ENCODE measurements around the gene SPAG6. TPM values are rescaled to one million over a fixed set of nuclear protein-coding genes. Genes with fewer than 3 reads are reported as not detected.

Gene SPAG6
- total RNA-seq, 1 donor from 2014 or later = 0.46 TPM

DNA sequence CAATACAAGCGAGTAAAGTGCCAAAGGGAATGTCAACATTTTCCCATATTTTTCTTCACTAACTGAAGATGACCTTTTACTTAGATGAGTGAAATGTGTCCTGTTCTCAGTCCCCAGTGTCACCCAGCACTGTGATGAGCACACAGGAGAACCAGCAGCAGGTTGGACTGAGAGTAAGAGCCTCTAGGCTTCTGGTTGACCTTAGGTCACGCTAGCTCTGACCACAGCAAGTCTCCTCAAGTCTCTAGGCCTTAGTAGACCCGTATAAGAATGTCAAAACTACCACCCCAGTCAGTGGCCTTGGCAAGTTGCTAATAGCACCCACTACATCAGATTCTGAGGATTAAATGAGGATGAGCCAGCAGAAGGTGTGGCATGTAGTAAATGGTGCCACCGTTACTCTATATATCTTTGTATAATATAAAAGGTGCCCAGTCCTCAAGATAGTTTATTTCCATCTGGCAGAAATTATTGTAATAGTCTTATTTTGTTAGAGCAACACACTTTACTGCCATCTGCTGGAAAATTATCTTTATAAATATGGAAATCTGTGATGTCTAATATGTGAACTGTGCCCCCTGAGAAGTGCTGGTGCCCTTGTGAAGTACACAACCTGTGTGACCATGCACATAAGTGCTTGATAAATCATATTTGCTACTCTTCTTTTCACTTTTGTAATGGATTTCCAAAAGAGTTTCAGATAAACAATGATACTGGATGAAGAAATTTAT lies 75.7 kb downstream of the SPAG6 start:
- Mint-ChIP-seq H3K27ac (ENCODE audit: unreplicated experiment) (no peak overlapping the region), H3K36me3 (ENCODE audit: low read depth, unreplicated experiment) (no peaks in the 10 kb centered on the region), H3K9me3 (ENCODE audit: unreplicated experiment) (no peaks in the 10 kb centered on the region), H3K4me3 (ENCODE audit: unreplicated experiment) (no peak overlapping the region), H3K27me3 (ENCODE audit: unreplicated experiment) (no peaks in the 10 kb centered on the region), H3K4me1 (ENCODE audit: unreplicated experiment) (peaks cover 8% of the 10 kb centered on the region)
- TF ChIP-seq, protein P1, sequence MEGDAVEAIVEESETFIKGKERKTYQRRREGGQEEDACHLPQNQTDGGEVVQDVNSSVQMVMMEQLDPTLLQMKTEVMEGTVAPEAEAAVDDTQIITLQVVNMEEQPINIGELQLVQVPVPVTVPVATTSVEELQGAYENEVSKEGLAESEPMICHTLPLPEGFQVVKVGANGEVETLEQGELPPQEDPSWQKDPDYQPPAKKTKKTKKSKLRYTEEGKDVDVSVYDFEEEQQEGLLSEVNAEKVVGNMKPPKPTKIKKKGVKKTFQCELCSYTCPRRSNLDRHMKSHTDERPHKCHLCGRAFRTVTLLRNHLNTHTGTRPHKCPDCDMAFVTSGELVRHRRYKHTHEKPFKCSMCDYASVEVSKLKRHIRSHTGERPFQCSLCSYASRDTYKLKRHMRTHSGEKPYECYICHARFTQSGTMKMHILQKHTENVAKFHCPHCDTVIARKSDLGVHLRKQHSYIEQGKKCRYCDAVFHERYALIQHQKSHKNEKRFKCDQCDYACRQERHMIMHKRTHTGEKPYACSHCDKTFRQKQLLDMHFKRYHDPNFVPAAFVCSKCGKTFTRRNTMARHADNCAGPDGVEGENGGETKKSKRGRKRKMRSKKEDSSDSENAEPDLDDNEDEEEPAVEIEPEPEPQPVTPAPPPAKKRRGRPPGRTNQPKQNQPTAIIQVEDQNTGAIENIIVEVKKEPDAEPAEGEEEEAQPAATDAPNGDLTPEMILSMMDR (IDR thresholded peaks at IDR 0.05; ENCODE audit: unreplicated experiment) = no peak
- DNase-seq (ENCODE audit: low spot score) = no peak

DNA sequence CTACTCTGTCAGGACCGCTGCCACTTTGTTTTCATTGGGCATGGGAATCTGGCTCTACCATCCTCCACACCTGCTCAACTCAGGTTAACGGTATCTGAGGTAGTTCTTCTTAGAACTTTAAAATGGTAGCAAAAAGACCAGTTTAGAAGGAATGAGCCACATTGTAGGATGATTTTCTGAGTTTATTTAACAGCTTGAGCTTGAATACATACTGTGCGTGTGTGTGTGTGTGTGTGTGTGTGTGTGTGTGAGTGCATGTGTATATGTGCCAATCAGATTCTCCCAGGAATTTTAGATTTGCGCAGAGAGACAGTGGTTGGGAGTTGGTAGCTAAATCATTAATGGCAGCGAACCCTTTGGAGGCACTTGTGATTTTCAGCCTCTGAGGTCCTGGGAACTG lies 81.4 kb downstream of the SPAG6 start:
- TF ChIP-seq, protein P1 (IDR thresholded peaks at IDR 0.05; ENCODE audit: unreplicated experiment) = no peak
- Mint-ChIP-seq H3K4me1 (ENCODE audit: unreplicated experiment) (peaks cover 12% of the 10 kb centered on the region), H3K4me3 (ENCODE audit: unreplicated experiment) (no peak overlapping the region), H3K27ac (ENCODE audit: unreplicated experiment) (no peak overlapping the region), H3K27me3 (ENCODE audit: unreplicated experiment) (no peaks in the 10 kb centered on the region), H3K36me3 (ENCODE audit: low read depth, unreplicated experiment) (no peaks in the 10 kb centered on the region), H3K9me3 (ENCODE audit: unreplicated experiment) (no peaks in the 10 kb centered on the region)
- DNase-seq (ENCODE audit: low spot score) = no peak

DNA sequence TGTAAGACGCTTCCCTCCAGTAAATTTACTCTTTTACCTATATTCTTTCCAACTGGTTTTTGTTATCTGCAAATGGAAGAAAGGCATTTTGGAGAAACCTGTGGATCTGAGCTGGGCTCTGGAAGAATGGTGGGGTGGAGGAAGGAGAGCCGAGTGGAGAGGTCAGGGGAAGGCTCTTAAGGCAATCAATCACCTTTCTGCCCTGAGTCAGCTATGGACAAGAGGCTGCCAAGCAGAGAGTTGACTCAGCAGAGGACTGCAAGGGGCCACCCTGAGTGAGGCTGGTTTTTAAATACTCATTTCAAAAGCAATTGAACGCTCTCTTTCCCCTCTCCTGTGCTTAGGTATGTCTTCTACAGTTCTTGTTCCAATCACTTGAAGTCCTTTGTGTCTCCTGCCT lies 81.8 kb downstream of the SPAG6 start:
- Mint-ChIP-seq H3K27ac (ENCODE audit: unreplicated experiment) (no peak overlapping the region), H3K27me3 (ENCODE audit: unreplicated experiment) (no peaks in the 10 kb centered on the region), H3K4me1 (ENCODE audit: unreplicated experiment) (peaks cover 12% of the 10 kb centered on the region), H3K9me3 (ENCODE audit: unreplicated experiment) (no peaks in the 10 kb centered on the region), H3K4me3 (ENCODE audit: unreplicated experiment) (no peak overlapping the region), H3K36me3 (ENCODE audit: low read depth, unreplicated experiment) (no peaks in the 10 kb centered on the region)
- DNase-seq (ENCODE audit: low spot score) = no peak
- TF ChIP-seq, protein P1 (IDR thresholded peaks at IDR 0.05; ENCODE audit: unreplicated experiment) = no peak

DNA sequence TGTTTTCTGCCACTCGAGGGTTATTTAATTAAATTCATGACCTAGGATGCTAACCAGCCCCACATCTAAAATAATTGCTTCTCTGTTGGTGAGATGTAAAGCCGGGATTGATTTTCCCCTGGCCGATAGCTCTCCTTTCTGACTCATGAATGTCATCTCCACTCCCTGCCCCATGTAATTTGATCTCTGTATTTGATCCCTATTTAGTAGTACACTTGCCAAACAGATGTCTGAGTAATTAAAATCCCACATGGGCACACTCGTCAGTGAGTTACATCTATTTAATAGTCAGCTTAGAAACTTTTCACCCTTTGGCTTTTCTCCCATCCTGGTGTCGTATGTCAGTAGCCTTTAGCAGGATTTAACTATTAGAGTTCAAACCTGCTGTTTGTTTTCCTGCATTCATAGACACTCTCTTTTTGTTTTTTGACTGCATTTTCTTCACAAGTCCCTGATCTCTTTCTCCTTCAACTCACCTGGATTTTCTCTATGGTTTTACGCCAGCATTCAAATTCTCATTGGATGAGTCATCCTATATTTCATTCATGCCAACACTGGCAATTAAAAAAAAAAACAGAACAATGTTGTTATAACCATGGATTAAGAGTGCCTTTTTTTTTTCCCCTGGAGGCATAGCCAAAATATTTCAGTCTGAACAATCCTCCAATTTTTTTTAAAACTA lies 82.7 kb downstream of the SPAG6 start:
- Mint-ChIP-seq H3K9me3 (ENCODE audit: unreplicated experiment) (no peaks in the 10 kb centered on the region), H3K27me3 (ENCODE audit: unreplicated experiment) (no peaks in the 10 kb centered on the region), H3K4me1 (ENCODE audit: unreplicated experiment) (peaks cover 12% of the 10 kb centered on the region), H3K4me3 (ENCODE audit: unreplicated experiment) (no peak overlapping the region), H3K27ac (ENCODE audit: unreplicated experiment) (no peak overlapping the region), H3K36me3 (ENCODE audit: low read depth, unreplicated experiment) (no peaks in the 10 kb centered on the region)
- TF ChIP-seq, protein P1 (IDR thresholded peaks at IDR 0.05; ENCODE audit: unreplicated experiment) = no peak
- no peak for DNase-seq (ENCODE audit: low spot score)

DNA sequence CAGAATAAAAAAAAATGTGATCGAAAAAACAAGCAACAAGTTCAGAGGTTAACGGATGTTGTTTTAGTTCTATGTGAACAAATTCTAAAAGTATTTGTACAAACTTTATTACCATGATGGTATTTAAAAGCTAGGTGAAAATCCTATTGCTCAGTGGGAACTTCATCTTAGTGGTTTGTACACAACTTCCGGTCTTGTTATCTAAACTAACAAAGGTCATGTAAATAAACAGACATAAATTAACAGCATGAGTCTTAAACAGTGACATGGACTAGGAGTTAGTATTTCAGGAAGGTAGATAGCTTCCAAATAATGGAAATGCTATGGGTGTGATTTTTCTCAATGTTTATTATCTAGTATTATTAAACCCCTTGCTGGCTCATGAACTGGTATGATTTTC lies 83.8 kb downstream of the SPAG6 start:
- TF ChIP-seq, protein P1 (IDR thresholded peaks at IDR 0.05; ENCODE audit: unreplicated experiment) = no peak

More for the DNA sequence above, 83.8 kb downstream of the SPAG6 start:
- no peak overlapping the region for H3K4me3 Mint-ChIP-seq (ENCODE audit: unreplicated experiment)
- H3K27ac Mint-ChIP-seq (ENCODE audit: unreplicated experiment) = no peak overlapping the region
- peaks cover 14% of the 10 kb centered on the region for H3K4me1 Mint-ChIP-seq (ENCODE audit: unreplicated experiment)
- no peak for DNase-seq (ENCODE audit: low spot score)
- no peaks in the 10 kb centered on the region for H3K36me3 Mint-ChIP-seq (ENCODE audit: low read depth, unreplicated experiment)
- H3K27me3 Mint-ChIP-seq (ENCODE audit: unreplicated experiment) = no peaks in the 10 kb centered on the region
- no peaks in the 10 kb centered on the region for H3K9me3 Mint-ChIP-seq (ENCODE audit: unreplicated experiment)

All from endothelial cell (in vitro differentiated cells).